ENCODE measurements around the gene RBM12.

RBM12 gene

DNA sequence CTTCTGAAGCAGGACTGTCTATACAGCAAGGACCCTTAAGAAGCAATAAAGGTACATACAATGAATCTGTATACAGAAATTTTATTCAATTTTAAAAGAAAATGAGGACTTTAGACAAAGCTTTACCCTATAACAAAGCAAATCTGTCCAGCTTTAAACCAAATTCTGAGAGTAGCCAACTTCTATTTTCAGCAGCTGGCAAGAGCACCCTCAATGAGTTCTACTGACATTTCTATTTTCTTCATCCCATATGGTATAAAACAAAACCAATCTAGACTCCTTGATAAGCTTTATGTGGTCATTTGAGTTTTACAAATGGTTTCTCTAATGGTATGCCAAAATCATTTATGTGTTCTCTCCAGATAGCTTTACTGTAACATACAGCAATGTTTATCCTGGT is 12.7 kb downstream of the RBM12 start:
- Mint-ChIP-seq H3K36me3 (ENCODE audit: low read depth) (peaks cover 44% of the 10 kb centered on the region), H3K27ac (no peak overlapping the region), H3K4me1 (ENCODE audit: low read depth) (peaks cover 58% of the 10 kb centered on the region)

DNA sequence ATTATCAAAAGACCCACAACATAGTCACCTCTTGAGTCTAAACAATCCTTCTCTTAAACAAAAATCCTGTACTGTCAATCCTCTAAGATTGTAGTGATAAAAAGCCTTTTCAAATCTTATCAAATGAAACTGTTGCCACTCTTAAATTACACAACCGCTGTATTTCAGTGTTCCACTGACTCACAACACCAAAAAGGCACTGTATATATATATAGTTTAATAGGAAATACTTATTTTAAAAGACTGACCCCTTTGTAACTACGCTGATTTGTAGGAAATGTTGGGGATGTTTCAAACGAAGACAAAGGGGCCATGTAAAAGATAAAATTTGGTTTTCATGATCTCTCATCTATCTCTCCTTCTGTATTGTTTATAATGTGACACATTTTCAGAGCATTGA is 14.1 kb downstream of the RBM12 start:
- H3K9me3 Mint-ChIP-seq: no peaks in the 10 kb centered on the region
- H3K27me3 Mint-ChIP-seq: no peaks in the 10 kb centered on the region
- peak overlapping the region; percentile 15 for H3K27ac Mint-ChIP-seq
- peaks cover 53% of the 10 kb centered on the region for H3K4me1 Mint-ChIP-seq (ENCODE audit: low read depth)
- H3K36me3 Mint-ChIP-seq (ENCODE audit: low read depth): peaks cover 45% of the 10 kb centered on the region
- H3K4me3 Mint-ChIP-seq: no peak overlapping the region

More for the DNA sequence above, 12.7 kb downstream of the RBM12 start:
- Mint-ChIP-seq H3K9me3 (no peaks in the 10 kb centered on the region), H3K27me3 (no peaks in the 10 kb centered on the region), H3K4me3 (no peak overlapping the region)

DNA sequence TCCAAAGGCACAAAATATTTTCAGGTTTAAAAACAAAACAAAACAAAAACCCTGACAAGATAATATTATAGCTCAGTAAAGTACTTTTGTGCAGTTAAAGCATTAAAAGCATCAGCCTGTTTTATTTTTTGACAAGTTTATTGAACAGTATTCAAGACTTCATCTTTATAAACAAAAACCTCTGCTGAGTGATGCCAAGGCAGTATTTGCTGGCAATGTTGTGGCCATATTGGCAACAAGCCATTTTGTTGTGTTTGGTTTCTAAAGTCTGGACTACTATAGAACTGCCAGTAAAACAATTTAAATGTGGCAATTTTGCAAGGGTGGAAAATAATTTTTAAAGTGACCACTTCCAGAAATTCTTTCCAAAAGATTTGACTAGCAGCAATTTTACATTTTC is 15.9 kb downstream of the RBM12 start:
- no peak overlapping the region for H3K4me3 Mint-ChIP-seq

DNA sequence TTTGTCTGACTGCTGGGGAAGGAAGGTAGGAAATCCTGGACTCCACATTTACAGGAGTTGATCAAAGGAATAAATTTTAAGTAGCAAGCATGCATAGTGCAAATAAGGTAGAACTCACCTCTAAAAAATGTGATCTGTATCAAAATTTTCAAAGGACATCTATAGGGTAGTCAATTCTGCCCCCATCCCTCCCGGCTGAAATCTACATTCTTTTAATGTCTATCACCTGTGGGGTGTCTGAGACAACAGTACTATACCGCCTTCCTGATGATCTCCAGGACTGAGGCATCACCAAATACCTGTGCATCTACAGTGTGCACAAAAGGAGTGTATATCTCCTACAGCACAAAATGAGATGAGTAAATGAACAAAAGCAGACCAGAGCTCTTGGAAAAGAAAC is 19.9 kb downstream of the RBM12 start:
- no peaks in the 10 kb centered on the region for H3K9me3 Mint-ChIP-seq
- H3K36me3 Mint-ChIP-seq (ENCODE audit: low read depth): peaks cover 36% of the 10 kb centered on the region
- H3K27me3 Mint-ChIP-seq: no peaks in the 10 kb centered on the region

More for the DNA sequence above, 15.9 kb downstream of the RBM12 start:
- Mint-ChIP-seq H3K9me3 (no peaks in the 10 kb centered on the region), H3K4me1 (ENCODE audit: low read depth) (peaks cover 69% of the 10 kb centered on the region), H3K36me3 (ENCODE audit: low read depth) (peaks cover 47% of the 10 kb centered on the region), H3K27ac (peak overlapping the region; percentile 40), H3K27me3 (no peaks in the 10 kb centered on the region)

DNA sequence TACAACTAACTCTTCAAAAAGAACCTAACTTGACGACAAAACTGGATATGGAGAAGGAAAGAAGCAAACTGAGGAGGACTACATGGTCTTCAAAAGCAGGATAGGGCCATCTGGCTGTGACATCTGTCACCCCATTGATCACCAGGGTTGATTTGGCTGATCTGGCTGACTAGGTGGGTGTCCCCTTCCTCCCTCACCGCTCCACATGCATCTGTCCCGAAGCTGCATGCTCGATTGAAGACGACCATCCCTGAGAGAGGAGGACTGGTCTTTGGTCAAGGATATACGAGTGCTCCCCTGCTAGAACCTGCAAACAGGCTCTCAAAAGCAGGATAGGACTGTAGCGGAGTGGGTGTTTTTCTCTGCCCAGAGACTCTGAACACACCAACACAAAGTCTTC is 21.7 kb downstream of the RBM12 start:
- Mint-ChIP-seq H3K27ac (peak overlapping the region; percentile 16), H3K4me1 (ENCODE audit: low read depth) (peaks cover 80% of the 10 kb centered on the region), H3K9me3 (no peaks in the 10 kb centered on the region), H3K4me3 (no peak overlapping the region), H3K36me3 (ENCODE audit: low read depth) (peaks cover 22% of the 10 kb centered on the region), H3K27me3 (no peaks in the 10 kb centered on the region)

More for the DNA sequence above, 19.9 kb downstream of the RBM12 start:
- no peak overlapping the region for H3K27ac Mint-ChIP-seq
- H3K4me3 Mint-ChIP-seq: no peak overlapping the region
- H3K4me1 Mint-ChIP-seq (ENCODE audit: low read depth): peaks cover 86% of the 10 kb centered on the region

DNA sequence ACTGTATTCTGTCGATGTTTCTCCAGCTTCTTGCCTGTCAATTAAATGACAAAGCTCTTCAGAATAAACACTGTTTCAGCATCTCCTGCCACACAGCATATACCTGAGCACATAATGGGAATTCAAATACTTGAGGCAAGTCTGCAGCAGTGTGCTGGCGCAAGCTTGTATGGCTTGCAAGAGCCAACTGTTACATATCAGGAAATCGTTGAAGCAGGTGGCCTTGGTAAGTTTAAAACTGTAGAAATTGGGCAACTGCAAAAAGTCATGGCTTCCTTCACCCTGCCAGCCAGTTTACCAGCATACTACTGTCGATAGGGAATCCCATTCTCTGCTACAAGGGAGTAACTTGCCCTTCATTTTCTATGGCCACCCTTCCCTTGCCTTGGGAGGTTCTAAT is 23.0 kb downstream of the RBM12 start:
- Mint-ChIP-seq H3K27me3 (no peaks in the 10 kb centered on the region), H3K4me1 (ENCODE audit: low read depth) (peaks cover 85% of the 10 kb centered on the region), H3K4me3 (no peak overlapping the region), H3K9me3 (no peaks in the 10 kb centered on the region), H3K36me3 (ENCODE audit: low read depth) (peaks cover 26% of the 10 kb centered on the region), H3K27ac (no peak overlapping the region)

DNA sequence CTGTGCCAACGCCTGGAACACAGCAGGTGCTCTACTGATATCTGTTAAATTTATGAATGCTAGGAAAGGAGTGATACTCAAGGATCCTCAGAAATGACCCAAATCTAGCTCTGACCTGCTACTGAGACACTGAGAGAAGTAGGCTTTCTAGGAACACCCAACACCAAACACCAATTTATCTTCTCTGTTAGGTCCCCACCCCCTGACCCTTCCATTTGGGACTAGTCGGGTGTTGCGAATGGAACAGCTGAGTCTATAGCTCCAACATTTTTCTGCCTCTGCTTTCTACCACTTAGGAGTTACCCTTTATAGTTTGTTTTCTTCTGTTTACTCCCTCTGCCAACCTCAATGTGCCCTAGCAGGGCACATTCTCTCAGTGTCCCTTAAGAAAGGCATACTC is 24.0 kb downstream of the RBM12 start:
- H3K27me3 Mint-ChIP-seq: no peaks in the 10 kb centered on the region
- H3K36me3 Mint-ChIP-seq (ENCODE audit: low read depth): peaks cover 21% of the 10 kb centered on the region
- H3K9me3 Mint-ChIP-seq: no peaks in the 10 kb centered on the region
- H3K4me3 Mint-ChIP-seq: no peak overlapping the region
- peaks cover 85% of the 10 kb centered on the region for H3K4me1 Mint-ChIP-seq (ENCODE audit: low read depth)
- peak overlapping the region; percentile 13 for H3K27ac Mint-ChIP-seq

DNA sequence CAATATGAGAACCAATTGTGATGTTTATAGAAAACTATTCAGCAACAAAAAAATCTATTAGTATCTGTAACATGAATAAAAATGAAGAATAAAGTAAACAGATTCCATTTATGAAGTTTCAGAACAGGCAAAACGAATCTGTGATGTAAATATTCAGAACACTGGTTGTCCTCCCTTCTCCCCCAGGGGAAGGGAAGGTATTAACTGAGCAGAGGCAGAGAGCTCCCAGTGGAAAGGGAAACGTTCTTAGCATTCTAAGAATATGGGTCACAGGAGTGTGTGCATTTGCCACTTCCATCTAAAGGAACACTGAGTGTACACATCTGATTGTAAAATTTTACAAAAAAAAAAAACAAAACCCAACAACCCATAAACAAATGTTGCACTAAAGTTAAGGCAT is 25.9 kb downstream of the RBM12 start:
- no peak overlapping the region for H3K27ac Mint-ChIP-seq
- H3K36me3 Mint-ChIP-seq (ENCODE audit: low read depth): peaks cover 18% of the 10 kb centered on the region
- H3K4me3 Mint-ChIP-seq: no peak overlapping the region
- no peaks in the 10 kb centered on the region for H3K27me3 Mint-ChIP-seq
- H3K9me3 Mint-ChIP-seq: no peaks in the 10 kb centered on the region
- H3K4me1 Mint-ChIP-seq (ENCODE audit: low read depth): peaks cover 74% of the 10 kb centered on the region

DNA sequence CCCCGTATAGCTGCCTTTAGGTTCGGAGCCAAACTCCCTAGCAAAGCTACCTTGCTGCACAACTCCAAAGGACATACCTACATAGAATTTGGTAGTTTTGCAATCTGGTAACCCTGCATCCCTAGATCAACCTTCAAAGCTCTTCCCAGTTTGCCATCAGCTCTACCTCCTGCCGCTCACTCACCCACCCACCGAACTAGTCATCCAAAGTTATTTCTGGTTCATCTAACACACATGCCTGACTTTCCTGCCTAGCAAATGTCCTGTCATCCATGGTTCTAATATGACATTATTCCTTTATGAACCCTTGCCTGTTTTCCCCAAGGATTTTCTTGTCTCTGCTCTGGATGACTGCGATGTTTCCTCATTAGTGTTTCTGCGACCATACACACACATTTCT is 27.4 kb downstream of the RBM12 start:
- H3K4me1 Mint-ChIP-seq (ENCODE audit: low read depth): peaks cover 60% of the 10 kb centered on the region
- no peak overlapping the region for H3K4me3 Mint-ChIP-seq
- H3K27ac Mint-ChIP-seq: peak overlapping the region; percentile 32
- H3K27me3 Mint-ChIP-seq: no peaks in the 10 kb centered on the region
- H3K36me3 Mint-ChIP-seq (ENCODE audit: low read depth): peaks cover 13% of the 10 kb centered on the region
- no peaks in the 10 kb centered on the region for H3K9me3 Mint-ChIP-seq

DNA sequence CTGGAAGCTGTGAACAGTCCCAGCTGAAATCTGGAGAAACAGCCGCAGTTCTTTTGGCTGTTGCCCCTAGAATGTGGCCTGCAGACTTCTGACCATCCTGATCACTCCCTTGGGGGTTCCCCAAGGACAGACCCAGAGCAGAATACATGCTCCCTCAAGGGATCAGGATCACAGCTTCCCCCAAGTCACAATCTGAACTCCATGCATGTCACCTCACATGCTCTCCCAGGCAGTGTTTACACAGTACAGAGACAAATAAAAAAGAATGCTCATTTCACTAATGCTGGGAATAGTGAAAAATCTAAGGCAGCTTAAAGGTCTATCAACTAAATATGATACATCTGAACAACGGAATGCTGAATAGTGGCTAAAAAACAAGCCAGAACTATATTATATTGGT is 28.6 kb downstream of the RBM12 start:
- no peaks in the 10 kb centered on the region for H3K27me3 Mint-ChIP-seq
- H3K4me1 Mint-ChIP-seq (ENCODE audit: low read depth): peaks cover 49% of the 10 kb centered on the region
- H3K27ac Mint-ChIP-seq: no peak overlapping the region
- H3K9me3 Mint-ChIP-seq: no peaks in the 10 kb centered on the region
- H3K4me3 Mint-ChIP-seq: no peak overlapping the region
- peaks cover 13% of the 10 kb centered on the region for H3K36me3 Mint-ChIP-seq (ENCODE audit: low read depth)

DNA sequence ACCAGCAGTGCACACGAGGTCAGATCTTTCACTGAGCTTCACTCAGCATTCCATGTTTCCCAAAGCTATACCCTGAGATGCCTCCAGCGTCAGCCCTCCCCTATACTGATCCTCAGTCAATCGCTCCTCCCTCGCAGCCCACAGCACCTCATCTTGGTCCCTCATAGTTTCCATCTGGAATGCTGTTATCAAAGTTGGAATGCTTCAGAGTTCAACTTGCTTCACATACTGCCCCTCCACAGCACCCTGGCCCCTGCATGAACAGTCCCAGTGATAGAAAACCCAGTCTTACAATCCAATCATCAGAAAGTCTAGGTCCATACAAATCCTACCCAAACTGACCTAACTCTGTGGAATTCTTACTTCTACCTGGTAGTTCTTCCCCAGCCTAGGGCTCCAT is 29.0 kb downstream of the RBM12 start:
- Mint-ChIP-seq H3K4me1 (ENCODE audit: low read depth) (peaks cover 44% of the 10 kb centered on the region), H3K4me3 (no peak overlapping the region), H3K36me3 (ENCODE audit: low read depth) (peaks cover 15% of the 10 kb centered on the region)

DNA sequence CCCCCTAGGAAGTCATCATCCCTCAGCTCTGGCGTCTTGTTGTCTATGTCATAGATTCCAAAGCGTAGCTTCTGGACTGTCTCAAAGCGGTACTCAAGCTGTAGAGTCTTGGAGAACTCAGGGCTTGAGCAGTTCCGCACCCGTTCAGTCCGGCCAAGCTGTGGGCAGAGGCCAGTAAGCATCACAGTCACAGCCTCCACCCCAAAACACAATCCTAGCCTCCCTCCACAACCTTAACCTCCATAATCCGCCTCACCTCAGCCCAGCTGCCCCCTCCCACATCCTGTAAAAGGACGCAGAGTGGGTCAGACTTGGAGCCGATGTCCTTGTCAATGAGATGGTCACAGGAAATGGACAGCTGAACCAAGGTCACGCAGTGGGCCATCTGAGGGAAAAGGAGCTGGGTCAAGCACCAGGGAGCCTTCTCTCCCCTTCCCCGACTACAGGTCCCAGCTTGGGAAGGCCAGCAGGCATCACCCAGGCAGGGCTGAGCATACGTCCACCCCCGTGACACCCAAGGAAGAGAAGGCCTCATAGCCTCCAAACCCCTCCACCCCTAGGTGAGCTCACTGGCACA is 32.1 kb downstream of the RBM12 start:
- Mint-ChIP-seq H3K27ac (peak overlapping the region; percentile 66), H3K27me3 (no peaks in the 10 kb centered on the region), H3K9me3 (no peaks in the 10 kb centered on the region), H3K36me3 (ENCODE audit: low read depth) (peaks cover 23% of the 10 kb centered on the region), H3K4me3 (no peak overlapping the region), H3K4me1 (ENCODE audit: low read depth) (peaks cover 20% of the 10 kb centered on the region)

More for the DNA sequence above, 29.0 kb downstream of the RBM12 start:
- Mint-ChIP-seq H3K27me3 (no peaks in the 10 kb centered on the region), H3K27ac (peak overlapping the region; percentile 37), H3K9me3 (no peaks in the 10 kb centered on the region)

DNA sequence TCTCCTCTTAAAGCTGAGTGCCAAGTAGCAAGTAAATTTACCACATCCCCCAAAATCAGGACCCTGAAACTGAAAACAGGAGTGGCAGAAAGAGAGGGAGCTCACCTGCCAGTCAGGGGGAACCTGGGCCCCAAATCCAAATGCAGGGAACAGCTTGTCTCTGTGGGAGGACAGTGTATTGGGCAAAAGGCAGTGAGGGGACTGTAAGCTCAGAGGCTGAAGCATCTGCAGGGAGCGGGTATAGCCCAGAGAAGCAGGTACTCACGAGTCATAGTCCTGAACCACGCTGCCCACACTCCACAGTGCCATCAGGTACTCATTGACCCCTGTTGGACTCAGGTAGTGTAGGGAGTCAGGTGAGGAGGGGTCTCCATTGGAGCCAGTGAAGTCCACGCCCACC is 34.1 kb downstream of the RBM12 start:
- Mint-ChIP-seq H3K9me3 (no peaks in the 10 kb centered on the region), H3K36me3 (ENCODE audit: low read depth) (peaks cover 35% of the 10 kb centered on the region), H3K27ac (no peak overlapping the region), H3K4me3 (no peak overlapping the region), H3K27me3 (no peaks in the 10 kb centered on the region), H3K4me1 (ENCODE audit: low read depth) (peaks cover 6% of the 10 kb centered on the region)

DNA sequence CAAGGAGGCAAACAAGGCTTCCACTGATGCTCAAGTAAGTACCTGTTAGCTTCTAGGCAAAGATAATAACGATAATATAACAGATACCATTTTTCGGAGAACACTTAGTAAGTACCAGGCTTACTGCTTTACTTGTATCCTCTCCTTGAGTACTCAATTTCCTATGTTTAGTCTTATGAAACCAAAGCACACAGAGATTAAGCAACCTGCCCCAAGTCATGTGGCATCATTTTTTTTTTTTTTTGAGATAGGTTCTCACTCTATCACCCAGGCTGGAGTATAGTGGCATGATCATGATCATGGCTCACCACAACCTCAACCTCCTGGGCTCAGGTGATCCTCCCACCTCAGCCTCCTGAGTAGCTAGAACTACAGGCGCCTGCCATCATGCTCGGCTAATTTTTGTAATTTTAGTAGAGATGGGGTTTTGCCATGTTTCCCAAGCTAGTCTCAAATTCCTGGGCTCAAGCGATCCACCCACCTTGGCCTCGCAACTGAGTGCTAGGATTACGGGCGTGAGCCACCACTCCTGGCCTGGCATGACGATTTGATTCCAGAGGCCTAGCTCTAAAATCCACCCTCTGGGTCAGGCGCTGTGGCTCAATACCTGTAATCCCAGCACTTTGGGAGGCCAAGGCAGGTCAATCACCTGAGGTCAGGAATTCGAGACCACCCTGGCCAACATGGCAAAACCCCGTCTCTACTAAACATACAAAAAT is 35.1 kb downstream of the RBM12 start:
- peaks cover 38% of the 10 kb centered on the region for H3K36me3 Mint-ChIP-seq (ENCODE audit: low read depth)
- H3K4me3 Mint-ChIP-seq: no peak overlapping the region
- no peaks in the 10 kb centered on the region for H3K4me1 Mint-ChIP-seq (ENCODE audit: low read depth)
- H3K27ac Mint-ChIP-seq: no peak overlapping the region
- no peaks in the 10 kb centered on the region for H3K27me3 Mint-ChIP-seq
- H3K9me3 Mint-ChIP-seq: no peaks in the 10 kb centered on the region

DNA sequence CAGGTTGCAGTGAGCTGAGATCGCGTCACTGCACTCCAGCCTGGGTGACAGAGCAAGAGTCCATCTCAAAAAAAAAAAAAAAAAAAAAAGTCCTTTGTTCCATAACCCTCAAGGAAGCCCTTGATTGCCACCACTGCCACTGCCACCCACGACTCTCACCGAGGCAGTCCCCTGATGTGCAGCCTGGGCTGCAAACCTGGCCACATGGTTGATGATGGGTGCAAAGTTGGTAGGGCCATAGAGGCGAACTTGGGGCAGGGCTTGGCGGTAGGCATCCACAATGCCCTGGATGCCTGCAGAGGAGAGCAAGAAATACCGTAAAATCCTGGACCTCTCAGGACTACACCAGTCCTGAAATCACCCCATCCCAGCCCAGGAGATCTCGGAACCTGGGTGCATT is 37.6 kb downstream of the RBM12 start:
- Mint-ChIP-seq H3K27ac (no peak overlapping the region), H3K36me3 (ENCODE audit: low read depth) (peaks cover 38% of the 10 kb centered on the region)

More for the DNA sequence above, 37.6 kb downstream of the RBM12 start:
- H3K9me3 Mint-ChIP-seq: no peaks in the 10 kb centered on the region
- H3K4me3 Mint-ChIP-seq: no peak overlapping the region
- no peaks in the 10 kb centered on the region for H3K27me3 Mint-ChIP-seq
- no peaks in the 10 kb centered on the region for H3K4me1 Mint-ChIP-seq (ENCODE audit: low read depth)

Data from stimulated activated naive CD8-positive, alpha-beta T cell treated with anti-CD3 and anti-CD28 coated beads, Interleukin-15, Interleukin-2, amounts not matched to agents 100 ng/mL and 50 ng/mL, for 24 hours (primary cell).